NOMO-1 treated with DMSO at 0.1 percent for 48 hours (cell line): Measurements from ENCODE around the gene WEE2.
"Not testable (repeated sequence)": the region's sequence is repeated elsewhere in the genome, so short reads cannot be mapped to it uniquely, and the experiment has no call there.

Experiments used
- DNase-seq: peaks from one replicate; lab custom pipeline; 2025; ENCODE audit not compliant: unreplicated experiment; lab: John Stamatoyannopoulos, UW

The WEE2 gene

DNA sequence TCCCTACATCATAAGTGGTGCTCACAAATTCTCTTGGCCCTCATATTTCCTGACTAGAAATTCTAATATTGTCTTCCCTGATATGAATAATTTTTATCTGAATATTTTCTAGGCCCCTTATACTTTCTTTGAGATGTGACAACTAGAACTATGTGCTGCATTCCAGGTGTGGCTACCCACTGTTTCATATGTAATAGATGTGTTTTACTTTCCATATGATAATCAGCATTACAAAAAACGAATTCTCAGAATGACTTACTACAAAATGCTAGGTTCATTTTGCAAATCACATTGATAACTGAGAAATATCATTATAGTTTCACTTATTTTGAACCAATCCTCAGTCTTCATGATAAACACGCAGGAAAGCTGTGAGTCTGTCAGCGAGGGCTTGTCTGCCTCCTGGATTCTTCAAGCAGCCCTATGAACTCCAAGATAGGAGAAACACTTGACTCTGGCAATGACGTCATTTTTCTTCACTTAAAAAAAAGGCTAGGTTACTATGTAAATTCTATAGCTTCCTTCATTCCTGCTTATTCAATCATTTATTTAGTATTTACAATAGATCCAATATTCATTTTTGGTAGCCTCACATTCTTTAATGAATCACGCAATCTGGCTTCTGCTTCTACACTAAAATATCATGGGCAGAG lies 4.6 kb downstream of the WEE2 start:
- DNase-seq, result no peak

- no peak for DNase-seq
Measured at GRCh38 chr7:141713890-141714289, 5.7 kb downstream of the WEE2 start.

DNA sequence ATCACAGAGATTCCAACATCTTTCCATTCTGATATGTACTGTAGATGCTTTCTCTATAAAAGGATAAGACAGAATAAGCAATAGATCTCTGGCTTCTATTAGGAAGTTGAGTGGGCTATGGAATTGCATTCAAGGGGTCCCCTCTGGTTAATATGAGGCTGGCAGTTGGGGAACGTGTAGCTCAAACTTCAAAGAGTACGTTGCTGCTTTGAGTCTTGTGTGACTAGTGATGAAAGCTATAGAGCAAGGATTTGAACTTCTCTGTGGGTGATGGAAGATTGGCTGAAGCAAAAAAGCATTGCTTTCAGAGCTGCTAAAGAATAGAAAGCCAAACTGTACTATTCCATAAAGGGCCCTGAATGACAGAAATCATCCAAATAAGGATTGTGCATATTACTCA lies 6.4 kb downstream of the WEE2 start:
- DNase-seq, result no peak

DNA sequence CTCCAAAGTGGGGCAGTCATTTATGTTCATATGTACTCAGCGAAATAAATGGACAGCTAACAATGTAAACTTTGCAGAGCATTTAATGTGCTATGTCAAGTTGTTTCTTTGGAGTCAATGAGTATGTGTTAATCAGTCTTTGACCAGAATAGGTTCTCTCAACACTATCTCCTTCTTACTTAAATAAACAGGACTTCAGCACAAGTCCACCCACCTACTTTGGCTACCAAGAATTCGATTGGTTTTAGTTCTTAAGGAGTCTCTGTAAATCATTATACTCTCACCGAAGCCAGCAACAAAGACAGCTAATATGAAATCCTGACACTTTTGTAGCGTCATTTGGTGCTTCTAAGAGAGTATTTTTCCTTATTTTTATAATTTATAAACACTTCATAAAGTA lies 6.9 kb downstream of the WEE2 start:
- DNase-seq, result no peak

DNA sequence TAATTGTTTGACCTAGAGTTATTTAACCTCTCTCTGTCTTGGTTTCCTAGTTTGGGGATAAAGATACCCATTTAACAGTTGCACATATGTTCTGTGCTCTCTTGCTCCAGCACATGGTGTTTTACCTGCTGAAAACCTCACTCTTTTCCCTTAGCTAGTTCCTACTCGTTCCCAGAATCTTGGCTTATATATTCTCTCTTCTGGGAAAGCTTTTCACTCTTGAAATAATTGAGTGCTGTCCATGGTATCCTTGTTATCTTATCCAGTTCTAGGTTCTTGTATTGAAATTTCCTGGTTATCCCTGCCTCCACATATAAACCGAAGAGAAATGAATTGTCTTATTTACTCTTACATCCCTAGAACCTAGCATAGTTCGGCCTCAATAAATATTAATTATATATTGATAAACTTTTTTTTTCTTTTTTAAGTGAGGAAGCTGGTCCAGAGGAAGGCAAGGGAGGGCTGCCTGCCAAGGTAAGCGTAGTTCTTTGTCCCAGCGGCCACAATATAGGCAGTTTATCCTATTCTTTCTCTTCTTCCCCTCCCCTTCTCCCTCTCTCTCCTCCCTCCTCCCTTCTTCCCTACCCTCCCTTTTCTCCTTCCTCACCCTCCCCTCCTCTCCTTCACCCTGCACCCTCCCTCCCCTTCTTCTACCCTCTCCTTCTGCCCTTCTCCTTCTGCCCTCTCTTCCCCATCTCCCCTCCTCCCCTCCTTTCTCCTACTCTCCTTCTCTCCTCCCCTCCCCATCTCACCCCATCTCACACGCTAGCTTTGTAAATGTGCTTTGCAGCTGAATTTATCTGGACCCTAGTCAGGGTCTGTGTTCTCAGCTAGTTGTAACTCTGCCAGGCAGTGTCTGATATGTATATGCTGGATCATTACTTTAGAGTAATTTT lies 7.9 kb downstream of the WEE2 start:
- no peak for DNase-seq

DNA sequence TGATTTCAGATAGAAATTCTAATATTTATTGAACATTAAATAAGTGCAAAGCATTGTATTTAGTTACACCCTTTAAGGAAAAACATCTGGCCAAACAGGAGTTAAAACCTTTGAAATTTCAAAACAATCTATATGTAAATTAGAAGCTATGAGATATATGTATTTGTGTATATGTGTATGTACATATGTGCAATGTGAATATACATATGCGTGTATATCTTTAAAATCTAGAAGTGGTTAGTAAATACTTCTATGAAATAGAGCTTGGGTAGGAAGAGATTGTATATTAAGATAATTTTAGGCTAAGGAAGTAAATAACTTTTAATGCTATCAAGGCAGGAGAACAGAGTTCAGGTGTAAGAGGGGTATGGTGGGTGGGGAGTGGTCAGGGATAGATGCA lies 9.3 kb downstream of the WEE2 start:
- DNase-seq, result no peak

DNA sequence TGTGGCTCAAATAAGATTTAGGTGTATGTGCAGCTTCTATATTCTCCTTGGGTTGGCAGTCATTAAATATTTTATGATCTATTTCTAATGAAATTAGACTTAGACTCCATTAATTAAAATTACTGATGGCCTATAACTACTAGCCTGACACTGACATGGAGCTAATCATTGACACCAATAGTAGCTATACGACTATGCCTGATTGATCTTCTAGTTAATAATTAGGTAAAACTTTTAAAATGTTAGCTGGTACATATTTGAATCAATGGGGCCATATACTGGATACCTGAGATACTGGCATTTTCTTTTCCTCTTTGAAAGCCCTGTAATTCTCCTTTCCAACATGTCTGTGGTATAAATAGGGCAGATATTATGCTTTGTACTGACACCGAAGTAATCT lies 14.4 kb downstream of the WEE2 start:
- no peak for DNase-seq

DNA sequence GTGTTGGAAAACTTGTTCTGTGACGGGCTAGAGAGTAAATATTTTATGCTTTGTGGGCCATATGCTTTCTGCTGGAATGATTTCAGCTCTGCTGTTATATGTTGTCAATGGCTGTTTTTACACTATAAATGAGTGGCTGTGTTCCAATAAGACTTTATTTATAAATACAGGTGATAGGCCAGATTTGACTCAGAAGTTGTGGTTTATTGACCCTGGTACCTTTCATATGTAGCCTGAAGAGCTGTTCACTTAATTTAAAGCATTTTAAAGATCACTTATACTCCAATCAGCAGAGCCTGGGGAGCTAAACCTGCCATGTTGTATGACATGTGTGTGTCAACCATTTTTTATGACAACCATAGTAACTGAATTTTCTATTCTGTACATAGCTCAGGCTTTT lies 20.9 kb downstream of the WEE2 start:
- no peak for DNase-seq

GRCh38 chr7:141731476-141732149 lies 23.5 kb downstream of the WEE2 start:
- no peak for DNase-seq

DNA sequence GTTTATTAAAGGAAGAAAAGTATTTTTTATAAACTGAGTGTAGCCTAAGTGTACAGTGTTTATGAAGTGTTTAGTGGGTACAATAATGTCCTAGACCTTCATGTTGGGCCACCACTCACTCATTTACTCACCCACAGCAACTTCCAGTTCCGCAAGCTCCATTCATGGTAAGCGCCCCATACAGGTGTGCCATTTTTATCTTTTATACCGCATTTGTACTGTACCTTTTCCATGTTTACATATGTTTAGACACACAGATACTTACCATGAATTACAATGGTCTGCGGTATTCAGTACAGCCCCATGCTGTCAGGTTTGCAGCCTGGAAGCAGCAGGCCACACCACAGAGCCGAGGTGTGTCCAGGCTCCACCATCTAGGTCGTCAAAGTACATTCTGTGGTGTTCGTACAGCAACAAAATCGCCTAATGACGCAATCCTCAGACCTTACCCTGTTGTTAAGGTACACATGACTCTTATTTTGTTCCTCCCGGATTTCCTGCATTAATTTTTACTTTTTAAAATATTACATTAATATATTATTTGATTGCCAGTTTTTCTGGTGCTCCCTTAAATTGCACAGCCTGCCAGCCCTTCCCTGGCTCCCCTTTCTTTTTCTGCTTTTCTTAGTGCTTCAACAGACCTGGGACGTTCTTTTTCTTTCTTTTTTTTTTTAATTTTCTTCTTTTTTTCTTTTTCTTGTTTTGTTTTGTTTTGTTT lies 29.1 kb downstream of the WEE2 start:
- DNase-seq, result peak; percentile 13

GRCh38 chr7:141737836-141738591 lies 29.9 kb downstream of the WEE2 start, which contains the start of gene SSBP1:
SSBP1 (plus strand) TSS chr7:141738358; CDS start chr7:141739167, 809 bp downstream.
- peak; percentile 88 for DNase-seq

DNA sequence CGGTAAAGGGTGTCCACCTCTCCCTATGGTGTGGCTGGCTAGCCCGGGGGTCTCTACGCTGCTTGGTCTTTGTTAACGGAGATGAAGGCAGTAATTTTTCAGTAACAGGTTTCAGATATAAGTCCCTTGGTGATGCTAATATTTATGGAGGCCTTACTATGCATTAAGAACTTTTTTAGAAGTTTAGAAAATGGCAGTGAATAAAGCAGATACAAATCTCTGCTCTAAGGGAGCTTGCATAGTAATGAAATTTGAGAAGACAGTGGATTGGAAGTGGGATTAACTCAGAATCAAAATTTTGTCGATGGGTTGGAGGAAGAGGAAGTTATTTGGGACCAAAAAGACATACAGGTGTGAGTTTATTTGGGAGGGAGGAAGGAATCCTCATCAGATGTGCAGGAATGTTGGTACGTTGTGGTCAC lies 30.4 kb downstream of the WEE2 start:
- DNase-seq, result no peak

DNA sequence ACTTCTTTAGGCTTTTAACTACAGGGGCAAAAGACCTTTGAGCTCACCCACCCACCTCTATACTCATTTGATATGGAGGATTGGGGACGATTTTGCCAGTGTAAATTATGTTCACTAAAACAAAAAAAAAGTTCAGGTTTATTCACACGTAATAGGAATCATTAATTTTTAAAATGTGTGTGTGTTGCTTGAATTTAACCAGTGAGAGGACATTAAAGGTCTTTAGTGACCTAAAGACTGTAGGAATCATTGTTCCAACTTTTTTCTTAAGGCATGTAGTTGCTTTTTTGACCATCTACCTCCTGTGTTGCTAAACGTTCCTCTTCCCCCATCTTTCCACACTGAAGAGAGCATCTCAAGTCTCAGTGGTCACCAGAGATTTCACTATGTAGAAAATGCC lies 31.1 kb downstream of the WEE2 start:
- DNase-seq, result no peak

DNA sequence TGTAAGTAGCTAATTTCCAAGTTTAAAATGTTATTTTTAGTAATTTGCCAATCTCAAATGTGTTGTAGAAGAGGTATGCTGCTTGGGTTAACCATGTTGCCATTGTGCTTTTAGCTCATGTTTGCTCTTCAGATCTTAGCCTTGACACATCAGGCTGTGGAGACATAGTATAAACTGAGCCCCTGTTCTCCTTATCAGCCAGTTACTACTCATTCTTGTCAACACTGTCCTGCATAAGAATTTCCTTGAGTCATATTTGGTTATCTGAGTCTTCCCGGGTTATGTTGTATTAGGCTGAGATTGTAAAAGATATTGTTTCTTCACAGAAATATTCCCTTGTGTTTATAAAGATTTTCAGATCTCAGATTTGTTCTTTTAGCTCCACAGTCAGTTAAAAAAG lies 34.1 kb downstream of the WEE2 start:
- DNase-seq, result no peak

GRCh38 chr7:141744131-141744530 lies 36.0 kb downstream of the WEE2 start:
- DNase-seq, result no peak

- no peak for DNase-seq
Measured at GRCh38 chr7:141748396-141748795, 40.2 kb downstream of the WEE2 start.

GRCh38 chr7:141751904-141752303 lies 43.8 kb downstream of the WEE2 start:
- DNase-seq, result not testable (repeated sequence)

- no peak for DNase-seq
Measured at GRCh38 chr7:141752634-141753033, 44.5 kb downstream of the WEE2 start.

GRCh38 chr7:141754939-141755338 lies 46.8 kb downstream of the WEE2 start:
- DNase-seq, result no peak

DNA sequence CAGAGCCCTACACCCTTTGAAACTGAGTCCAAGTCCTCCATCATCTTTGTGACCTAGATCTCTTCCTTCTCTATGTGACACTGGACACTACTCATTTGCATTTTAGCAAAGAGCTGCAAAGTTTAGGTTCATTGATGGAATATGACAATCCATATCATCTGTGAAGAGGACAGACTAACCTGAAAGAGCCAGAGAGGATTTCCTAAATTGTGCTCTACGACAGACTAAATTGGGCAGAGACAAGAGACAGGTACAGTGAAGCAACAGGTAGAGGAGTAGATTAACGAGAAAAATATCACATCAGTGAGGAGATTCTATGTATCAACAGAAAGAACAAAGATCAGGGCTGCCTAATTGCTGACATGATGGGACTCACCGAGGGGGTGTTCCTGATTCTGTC lies 55.6 kb downstream of the WEE2 start, which contains the start of gene TAS2R3:
Gene TAS2R3 (plus strand): TSS at position 301 of the 400 bp plus-strand sequence. CDS start 62 bp downstream, at position 363.
- DNase-seq, result no peak
